NCI-H345 treated with DMSO at 0.1 percent for 48 hours (cell line): ENCODE data around the gene CPNE4.

Experiments used
- DNase-seq: peaks from one replicate; lab custom pipeline; 2025; ENCODE audit not compliant: unreplicated experiment; lab: John Stamatoyannopoulos, UW

Gene CPNE4

DNA sequence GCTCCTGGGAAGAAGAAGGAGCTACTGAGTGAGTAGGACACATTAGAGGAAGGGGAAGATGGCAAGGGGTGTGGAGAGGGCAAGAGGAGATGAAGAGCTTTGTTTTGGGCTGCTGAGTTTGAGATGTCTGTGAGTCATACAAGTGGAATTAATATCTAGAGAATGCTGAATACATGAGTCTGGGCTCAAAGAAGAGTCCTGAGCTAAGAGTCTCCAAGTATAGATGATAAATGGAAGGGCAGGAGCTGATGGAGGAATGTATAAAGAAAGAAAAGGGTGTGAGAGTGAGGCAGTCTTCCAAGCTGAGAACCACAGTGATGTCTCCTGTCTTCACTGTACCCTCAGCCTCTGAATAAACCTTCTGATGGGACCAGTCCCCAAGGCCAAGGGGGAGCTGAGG, 326.6 kb downstream of the CPNE4 start:
- no peak for DNase-seq

GRCh38 chr3:131705558-131706051, 329.2 kb downstream of the CPNE4 start:
- DNase-seq = no peak

DNA sequence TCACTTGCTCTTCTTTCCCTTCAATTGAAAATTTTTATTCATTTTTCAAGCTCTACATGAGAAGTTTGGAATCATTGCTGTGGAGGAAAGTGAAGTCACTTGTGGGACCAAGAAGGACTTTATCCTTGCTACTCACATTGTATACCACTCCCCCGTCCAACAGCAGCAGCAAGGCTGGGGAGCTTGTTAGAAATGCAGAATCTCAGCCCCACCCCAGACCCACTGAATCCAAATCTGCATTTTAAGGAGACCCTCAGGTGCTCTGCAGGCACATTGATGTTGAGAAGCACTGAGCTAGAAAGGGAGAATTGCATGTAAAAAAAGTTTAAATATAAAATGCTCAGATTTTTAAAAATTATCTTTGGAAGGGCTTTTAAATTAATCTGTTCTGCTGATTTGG, 329.7 kb downstream of the CPNE4 start:
- no peak for DNase-seq

DNA sequence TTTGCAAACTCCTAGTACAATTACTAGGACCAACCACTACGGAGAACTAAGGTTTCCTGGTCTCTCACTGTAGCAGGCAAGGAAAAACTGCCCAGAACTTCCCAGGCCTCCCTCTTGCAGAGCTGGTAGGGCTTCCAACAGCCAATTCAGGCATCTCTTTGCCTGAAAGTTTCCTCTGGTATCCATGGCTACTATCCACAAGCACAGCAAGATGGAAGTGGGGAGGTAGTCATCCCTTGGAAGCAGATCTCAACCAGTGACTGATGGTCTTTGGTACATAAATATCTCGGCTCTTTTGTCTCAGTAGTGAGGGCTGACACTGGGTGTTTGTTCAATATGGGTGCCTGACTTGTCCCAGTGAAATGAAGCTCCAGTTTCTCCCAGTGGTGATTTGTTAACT, 330.7 kb downstream of the CPNE4 start:
- DNase-seq = no peak

GRCh38 chr3:131702146-131702545, 332.7 kb downstream of the CPNE4 start:
- no peak for DNase-seq

- no peak for DNase-seq
Observed at GRCh38 chr3:131701153-131701770, 333.6 kb downstream of the CPNE4 start.

GRCh38 chr3:131699001-131699400, 335.8 kb downstream of the CPNE4 start:
- no peak for DNase-seq

DNA sequence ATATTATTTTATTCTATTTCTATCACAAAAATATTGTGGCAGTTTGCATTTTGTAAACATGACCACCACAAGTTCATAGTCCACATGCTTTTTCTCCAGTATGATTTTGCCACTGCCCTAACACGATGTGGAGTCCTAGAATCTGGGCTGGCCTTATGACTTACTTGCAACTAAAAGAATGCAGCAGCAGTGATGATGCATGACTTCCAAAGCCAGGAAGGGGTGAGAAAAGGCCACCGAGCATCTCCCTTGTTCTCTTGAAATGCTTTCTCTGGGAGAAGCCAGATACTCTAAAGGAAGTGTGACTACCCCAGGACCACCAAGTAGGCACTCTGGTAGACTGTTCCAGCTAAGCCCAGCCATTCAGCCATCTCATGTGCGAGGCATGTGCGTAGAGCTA, 340.4 kb downstream of the CPNE4 start:
- no peak for DNase-seq

- no peak for DNase-seq
Observed at GRCh38 chr3:131692356-131692755, 342.5 kb downstream of the CPNE4 start.

- DNase-seq = no peak
Observed at GRCh38 chr3:131690800-131691199, 344.0 kb downstream of the CPNE4 start.

- DNase-seq = no peak
Observed at GRCh38 chr3:131688370-131688769, 346.4 kb downstream of the CPNE4 start.

DNA sequence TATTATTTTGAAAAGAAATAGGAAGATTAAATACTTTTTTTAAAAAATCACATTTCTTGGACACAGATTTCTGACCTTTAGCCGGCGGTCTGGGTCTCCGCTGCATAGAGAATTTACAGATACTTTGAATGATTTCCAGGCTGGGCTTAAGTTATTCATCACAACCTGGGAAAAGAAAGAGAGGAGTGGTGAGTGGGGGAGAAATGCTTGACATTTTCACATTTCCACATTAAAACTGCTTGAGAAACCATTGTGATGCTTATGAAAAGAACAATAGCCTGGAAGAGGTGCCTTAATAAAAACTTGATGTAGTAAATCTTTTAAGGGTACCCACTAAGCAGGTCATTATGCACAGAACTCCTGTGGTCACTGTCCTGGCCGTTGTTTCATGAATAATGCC, 365.2 kb downstream of the CPNE4 start:
- DNase-seq = no peak

DNA sequence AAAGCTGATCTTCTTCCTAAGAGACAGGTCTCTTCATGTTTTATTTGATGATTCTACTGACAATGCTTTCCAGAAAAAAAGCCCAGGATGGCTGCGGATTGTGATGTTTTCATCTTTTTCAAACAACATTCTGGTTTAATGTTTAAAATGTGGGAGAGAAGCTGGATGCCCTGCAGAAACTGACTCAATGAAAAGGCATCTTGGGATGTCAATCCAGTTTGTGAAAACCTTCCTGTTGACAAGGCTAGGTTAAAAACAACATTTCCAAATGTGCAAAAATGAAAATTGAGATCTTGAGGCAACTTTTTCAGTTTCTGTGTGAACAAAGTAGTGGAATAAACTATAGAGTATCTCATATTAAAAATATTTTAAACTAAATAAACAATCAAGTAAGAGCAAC, 376.0 kb downstream of the CPNE4 start:
- no peak for DNase-seq

GRCh38 chr3:131658115-131658514, 376.7 kb downstream of the CPNE4 start:
- no peak for DNase-seq

- no peak for DNase-seq
Observed at GRCh38 chr3:131655070-131655690, 379.6 kb downstream of the CPNE4 start.

- no peak for DNase-seq
Observed at GRCh38 chr3:131645638-131646037, 389.2 kb downstream of the CPNE4 start.

GRCh38 chr3:131636266-131636775, 398.5 kb downstream of the CPNE4 start:
- DNase-seq = no peak

DNA sequence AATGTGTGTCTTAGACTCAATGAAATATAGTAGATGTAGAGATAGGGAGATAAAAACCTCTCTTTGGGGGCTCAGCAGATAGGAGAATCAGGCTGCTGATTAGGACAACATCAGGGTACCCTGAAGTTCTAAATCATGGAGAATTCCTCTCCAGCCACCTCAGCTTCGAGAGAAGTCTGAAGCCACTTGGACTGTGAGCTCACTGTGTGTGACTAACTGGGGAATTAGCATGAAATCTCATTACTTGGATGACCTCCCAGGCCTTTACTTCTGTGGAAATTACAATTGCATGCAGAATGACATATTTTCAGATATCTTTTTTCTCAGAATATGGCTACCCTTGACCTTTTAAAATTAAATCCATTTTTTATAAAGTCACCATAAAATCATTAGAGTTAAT, 404.0 kb downstream of the CPNE4 start:
- DNase-seq = no peak

- DNase-seq = no peak
Observed at GRCh38 chr3:131630097-131630496, 404.7 kb downstream of the CPNE4 start.

GRCh38 chr3:131623431-131623830, 411.4 kb downstream of the CPNE4 start:
- no peak for DNase-seq

DNA sequence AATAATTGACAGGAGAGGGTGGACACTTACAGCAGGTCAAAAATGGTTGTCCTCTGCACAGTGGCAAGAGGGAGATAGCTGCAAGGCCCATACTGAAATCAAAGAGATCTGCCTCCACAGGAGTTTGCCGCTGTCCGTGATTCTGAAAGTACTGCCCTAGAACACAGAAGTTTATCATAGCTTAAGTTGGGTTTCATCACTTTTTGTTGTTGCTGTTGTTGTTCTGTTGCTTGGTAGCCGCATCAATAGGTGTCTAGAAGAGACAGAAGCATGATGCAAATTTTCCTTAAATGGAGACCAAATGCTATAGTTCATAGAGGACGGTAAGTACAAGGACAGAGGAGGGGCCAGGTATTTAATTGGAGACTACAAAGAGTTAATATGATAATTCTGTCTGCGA, 412.1 kb downstream of the CPNE4 start:
- DNase-seq = no peak

GRCh38 chr3:131620977-131621376, 413.8 kb downstream of the CPNE4 start:
- DNase-seq = no peak

DNA sequence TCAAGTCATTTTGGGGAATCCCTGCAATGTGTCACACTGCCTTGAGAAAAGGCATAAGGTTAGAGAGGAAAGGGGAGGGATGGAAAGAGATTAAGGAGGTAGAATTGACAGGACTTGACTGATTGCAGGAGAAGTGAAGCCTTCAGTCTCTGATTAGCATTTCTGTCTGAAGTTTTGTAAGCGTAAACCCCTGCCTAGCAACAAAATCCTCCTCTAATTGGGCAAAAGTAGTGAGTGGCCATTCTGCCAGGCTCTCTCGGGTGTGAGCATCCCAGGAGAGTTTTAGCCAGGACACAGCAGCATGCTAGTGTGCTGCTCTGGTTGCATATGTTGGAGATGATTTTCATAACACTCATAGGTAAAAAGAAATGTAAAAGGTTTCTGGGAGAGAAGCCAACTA, 415.0 kb downstream of the CPNE4 start:
- DNase-seq = no peak
